HCT116 (cell line): ENCODE data around the gene SRGAP2C.
"Not testable (repeated sequence)": the region's sequence is repeated elsewhere in the genome, so short reads cannot be mapped to it uniquely, and the experiment has no call there.

ENCODE experiments used
- POLR2A ChIP-seq: IDR thresholded peaks from 2 replicates; pipeline ENCODE4 v1.7.0; 2011; ENCODE audit warnings: borderline replicate concordance; ENCODE audit not compliant: insufficient read depth, insufficient read length; ENCODE audit errors: extremely low read depth
- POLR2AphosphoS5 ChIP-seq: IDR thresholded peaks from 2 replicates; pipeline ENCODE4 v1.6.1; 2011; ENCODE audit warnings: mild to moderate bottlenecking, low read depth, low read length, moderate library complexity
- TF ChIP-seq, protein P1 (sequence below): IDR thresholded peaks from 2 replicates; pipeline ENCODE4 v1.6.1; 2012
- TF ChIP-seq, protein P2 (sequence below), 3 experiments: fragments of 200-600 bp in 1 of 3; sonication (generic) in 1 of 3; IDR thresholded peaks in 2 of 3; conservative IDR thresholded peaks in 1 of 3; 2 replicates each; pipeline ENCODE4 v1.5.1; 2012 to 2017; ENCODE audit warnings: low read depth in 2 of 3, low read length in 2 of 3, antibody characterized with exemption in 1 of 3, borderline replicate concordance in 1 of 3, control low read depth in 1 of 3, mild to moderate bottlenecking in 1 of 3, mixed read lengths in 1 of 3, mixed run types in 1 of 3, moderate library complexity in 1 of 3; ENCODE audit not compliant: insufficient read depth in 1 of 3

DNA sequence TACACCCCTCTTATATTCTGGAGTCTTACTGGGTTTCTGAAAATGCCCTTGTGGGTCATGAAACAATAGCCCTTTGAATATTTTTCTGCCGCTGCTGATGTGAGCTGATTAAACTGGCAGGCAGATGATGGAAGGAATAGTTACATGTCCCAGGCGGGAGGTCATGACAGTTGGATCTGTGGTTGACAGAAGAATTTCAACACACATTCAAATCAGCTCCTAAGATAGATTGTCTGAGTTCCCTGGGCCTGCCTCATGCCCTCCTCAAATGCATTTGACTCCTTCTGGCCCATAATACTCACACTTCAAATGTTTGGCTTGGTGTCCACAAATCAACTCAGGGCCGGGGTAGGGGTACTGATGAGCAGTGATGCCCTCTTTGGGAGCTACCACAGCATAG lies 161.9 kb downstream of the SRGAP2C start:
- not testable (repeated sequence) for TF ChIP-seq POLR2AphosphoS5, POLR2A
- TF ChIP-seq, protein P1, sequence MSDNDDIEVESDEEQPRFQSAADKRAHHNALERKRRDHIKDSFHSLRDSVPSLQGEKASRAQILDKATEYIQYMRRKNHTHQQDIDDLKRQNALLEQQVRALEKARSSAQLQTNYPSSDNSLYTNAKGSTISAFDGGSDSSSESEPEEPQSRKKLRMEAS = not testable (repeated sequence)
- TF ChIP-seq, protein P2, sequence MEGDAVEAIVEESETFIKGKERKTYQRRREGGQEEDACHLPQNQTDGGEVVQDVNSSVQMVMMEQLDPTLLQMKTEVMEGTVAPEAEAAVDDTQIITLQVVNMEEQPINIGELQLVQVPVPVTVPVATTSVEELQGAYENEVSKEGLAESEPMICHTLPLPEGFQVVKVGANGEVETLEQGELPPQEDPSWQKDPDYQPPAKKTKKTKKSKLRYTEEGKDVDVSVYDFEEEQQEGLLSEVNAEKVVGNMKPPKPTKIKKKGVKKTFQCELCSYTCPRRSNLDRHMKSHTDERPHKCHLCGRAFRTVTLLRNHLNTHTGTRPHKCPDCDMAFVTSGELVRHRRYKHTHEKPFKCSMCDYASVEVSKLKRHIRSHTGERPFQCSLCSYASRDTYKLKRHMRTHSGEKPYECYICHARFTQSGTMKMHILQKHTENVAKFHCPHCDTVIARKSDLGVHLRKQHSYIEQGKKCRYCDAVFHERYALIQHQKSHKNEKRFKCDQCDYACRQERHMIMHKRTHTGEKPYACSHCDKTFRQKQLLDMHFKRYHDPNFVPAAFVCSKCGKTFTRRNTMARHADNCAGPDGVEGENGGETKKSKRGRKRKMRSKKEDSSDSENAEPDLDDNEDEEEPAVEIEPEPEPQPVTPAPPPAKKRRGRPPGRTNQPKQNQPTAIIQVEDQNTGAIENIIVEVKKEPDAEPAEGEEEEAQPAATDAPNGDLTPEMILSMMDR (IDR thresholded peaks at IDR 0.05 in 2 of 3, conservative IDR thresholded peaks at IDR 0.05 in 1 of 3; ENCODE audit: borderline replicate concordance in 1 of 3, insufficient read depth in 1 of 3, low read depth in 2 of 3, low read length in 2 of 3) = not testable (repeated sequence)
